IMR-90 (cell line): Measurements from ENCODE around the gene BRSK1. TPM values are rescaled to one million over a fixed set of nuclear protein-coding genes. Genes with fewer than 3 reads are reported as not detected.

Source experiments
- ATAC-seq: fragments of 200-7000 bp; cut with Tn5 transposase; 2 replicates; pipeline ENCODE4 v1.9.1; 2020; ENCODE audit warnings: low read depth, mild to moderate bottlenecking, moderate library complexity
- BruUV-seq: library from RNA; stranded (reverse); fragments of 400-500 nt; replicated peaks from 2 replicates; lab custom pipeline; 2021; lab: Mats Ljungman, UMichigan
- CTCF ChIA-PET: fragments of 300-600 bp; formaldehyde crosslinking; extraction: SDS; loops from one replicate; lab custom pipeline; 2021; ENCODE audit warnings: antibody characterized with exemption; lab: Yijun Ruan, JAX
- POLR2A ChIA-PET: fragments of 300-600 bp; sonication (Branson Sonifier 250); formaldehyde crosslinking; loops from one replicate; lab custom pipeline; 2022; ENCODE audit warnings: antibody characterized with exemption; ENCODE audit not compliant: unreplicated experiment; lab: Charles Lee
- DNase-seq: peaks from one replicate; pipeline ENCODE4 v3.0.0; 2013
- H2AFZ ChIP-seq: replicated peaks from 2 replicates; pipeline ENCODE3; 2013; ENCODE audit warnings: low read length, mild to moderate bottlenecking; ENCODE audit not compliant: poor library complexity
- H2AK5ac ChIP-seq: 2 replicates; pipeline ENCODE4 v1.6.1; 2013; ENCODE audit warnings: low read depth, low read length, inconsistent platforms
- H2AK9ac ChIP-seq: replicated peaks from 2 replicates; pipeline ENCODE3; 2013; ENCODE audit warnings: mild to moderate bottlenecking, low read depth, low read length, moderate library complexity; ENCODE audit not compliant: poor library complexity
- H2BK120ac ChIP-seq: 2 replicates; pipeline ENCODE4 v1.6.1; 2013; ENCODE audit warnings: low read depth, low read length, inconsistent platforms
- H2BK15ac ChIP-seq: 3 replicates; pipeline ENCODE4 v1.6.1; 2013; ENCODE audit warnings: low read depth, low read length, inconsistent platforms
- H2BK20ac ChIP-seq: 2 replicates; pipeline ENCODE4 v1.6.1; 2013; ENCODE audit warnings: low read depth, mild to moderate bottlenecking, inconsistent platforms, low read length, moderate library complexity
- H2BK5ac ChIP-seq: 2 replicates; pipeline ENCODE4 v1.6.1; 2013; ENCODE audit warnings: mild to moderate bottlenecking, low read depth, low read length, inconsistent platforms; ENCODE audit not compliant: poor library complexity, severe bottlenecking
- H3K14ac ChIP-seq: replicated peaks from 2 replicates; pipeline ENCODE4 v1.6.1; 2013; ENCODE audit warnings: low read depth, low read length, inconsistent platforms
- H3K18ac ChIP-seq: 2 replicates; pipeline ENCODE4 v1.6.1; 2013; ENCODE audit warnings: low read depth, low read length, control low read depth
- H3K23ac ChIP-seq: 2 replicates; pipeline ENCODE4 v1.6.1; 2013; ENCODE audit warnings: low read depth, low read length, inconsistent platforms
- H3K27ac ChIP-seq: 2 replicates; pipeline ENCODE4 v1.5.1; 2013; ENCODE audit warnings: mild to moderate bottlenecking, control low read depth, low read length; ENCODE audit not compliant: insufficient read depth
- H3K27me3 ChIP-seq: 2 replicates; pipeline ENCODE4 v1.6.1; 2013; ENCODE audit warnings: low read length; ENCODE audit not compliant: control insufficient read depth, insufficient read depth
- H3K36me3 ChIP-seq: 2 replicates; pipeline ENCODE4 v1.6.1; 2013; ENCODE audit warnings: low read length, mixed read lengths; ENCODE audit not compliant: control insufficient read depth, insufficient read depth
- H3K4ac ChIP-seq: 2 replicates; pipeline ENCODE4 v1.6.1; 2013; ENCODE audit warnings: low read depth, low read length, inconsistent platforms
- H3K4me1 ChIP-seq: 2 replicates; pipeline ENCODE4 v1.6.1; 2013; ENCODE audit warnings: low read length, mixed read lengths; ENCODE audit not compliant: control insufficient read depth, insufficient read depth
- H3K4me2 ChIP-seq: 2 replicates; pipeline ENCODE4 v1.6.1; 2013; ENCODE audit warnings: low read depth, mild to moderate bottlenecking, control low read depth, low read length, moderate library complexity
- H3K4me3 ChIP-seq: 2 replicates; pipeline ENCODE4 v1.5.1; 2013; ENCODE audit warnings: low read depth, mild to moderate bottlenecking, control low read depth, low read length, moderate library complexity; ENCODE audit not compliant: insufficient read depth
- H3K56ac ChIP-seq: 2 replicates; pipeline ENCODE4 v1.6.1; 2013; ENCODE audit warnings: low read length, inconsistent platforms; ENCODE audit not compliant: insufficient read depth; ENCODE audit errors: extremely low read depth
- H3K79me1 ChIP-seq, 2 experiments: 2 replicates each; pipeline ENCODE4 v1.6.1; 2013; ENCODE audit warnings: low read length in 2 of 2, inconsistent platforms in 1 of 2, low read depth in 1 of 2
- H3K9ac ChIP-seq: 2 replicates; pipeline ENCODE4 v1.6.1; 2013; ENCODE audit warnings: low read depth, low read length, control low read depth
- H3K9me1 ChIP-seq: 2 replicates; pipeline ENCODE4 v1.6.1; 2013; ENCODE audit warnings: low read length, inconsistent platforms; ENCODE audit not compliant: insufficient read depth
- H3K9me3 ChIP-seq: 2 replicates; pipeline ENCODE4 v1.6.1; 2013; ENCODE audit warnings: low read length; ENCODE audit not compliant: control insufficient read depth, insufficient read depth
- H4K20me1 ChIP-seq: 2 replicates; pipeline ENCODE4 v1.6.1; 2013; ENCODE audit warnings: low read length, inconsistent platforms; ENCODE audit not compliant: insufficient read depth
- H4K5ac ChIP-seq: 2 replicates; pipeline ENCODE4 v1.6.1; 2013; ENCODE audit warnings: mild to moderate bottlenecking, low read depth, low read length, control low read depth
- H4K8ac ChIP-seq, 2 experiments: 2 replicates each; pipeline ENCODE4 v1.6.1; 2013; ENCODE audit warnings: low read depth in 2 of 2, low read length in 2 of 2, control low read depth in 1 of 2, inconsistent platforms in 1 of 2
- H4K91ac ChIP-seq: 2 replicates; pipeline ENCODE4 v1.6.1; 2013; ENCODE audit warnings: low read depth, low read length, inconsistent platforms; ENCODE audit not compliant: insufficient read depth
- CEBPB ChIP-seq: IDR thresholded peaks from 2 replicates; pipeline ENCODE4 v1.6.1; 2012; ENCODE audit warnings: low read depth, low read length, improper control_type of control experiment
- CTCF ChIP-seq: conservative IDR thresholded peaks from 2 replicates; pipeline ENCODE4 v1.5.1; 2012; ENCODE audit warnings: mild to moderate bottlenecking, low read depth, low read length, improper control_type of control experiment
- WGBS, 2 experiments: methylation state at CpG; one replicate each; pipeline versions ENCODE4 v1.1.5 to v1.1.7; 2013; ENCODE audit warnings: missing lambda C conversion rate in 2 of 2; ENCODE audit not compliant: insufficient read length in 1 of 2; ENCODE audit errors: extremely low coverage in 2 of 2; 5-methylcytosine and 5-hydroxymethylcytosine counted together
- dilution Hi-C: fragments of 300-500 bp; cut with HindIII; formaldehyde crosslinking; loops from one replicate; pipeline ENCODE4 v1.14.3; 2018; ENCODE audit warnings: low sequenced_read_pairs; ENCODE audit not compliant: unreplicated experiment
- in situ Hi-C: fragments of 300-500 bp; cut with MboI; formaldehyde crosslinking; loops from 3 replicates; pipeline ENCODE4 v1.14.3; 2019; ENCODE audit warnings: low sequenced_read_pairs, inconsistent platforms, mixed read lengths
- intact Hi-C: fragments of 100-400 bp; cut with micrococcal nuclease; formaldehyde crosslinking; loops from 2 replicates; pipeline ENCODE4 v1.10.0; 2022
- polyA plus RNA-seq, 3 experiments: library from polyadenylated mRNA; depleted of rRNA; stranded (reverse); fragments of >200 nt; gene quantifications; 2 replicates each; pipeline ENCODE4 v1.2.3, GENCODE V29; 2012; ENCODE audit warnings: low replicate concordance in 1 of 3
- total RNA-seq: library from RNA; depleted of rRNA; stranded (reverse); fragments of >200 nt; gene quantifications from 2 replicates; pipeline ENCODE4 v1.2.3, GENCODE V29; 2012

Gene BRSK1
- total and polyA plus RNA-seq, 2 of the 4 experiments (the other 2 are of a cell fraction): 2.5 to 22.3 TPM

DNA sequence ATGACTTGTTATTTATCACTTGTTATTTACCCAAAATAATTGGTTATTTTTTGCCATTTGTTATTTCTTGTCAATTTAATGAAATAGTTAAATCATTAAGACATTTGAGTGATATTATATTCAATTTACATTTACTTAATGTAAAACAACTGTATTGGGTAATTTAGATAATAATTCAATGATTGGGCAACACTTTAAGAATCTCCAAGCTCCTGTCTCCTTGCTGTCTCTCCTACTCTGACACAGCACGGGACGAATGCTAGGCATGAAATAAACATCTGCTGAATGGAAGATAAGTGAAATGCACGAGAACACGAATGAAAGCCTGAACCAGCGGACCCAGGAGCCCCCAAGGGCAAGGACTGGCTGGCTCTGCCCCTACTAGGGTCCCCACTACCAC is 19.3 kb upstream of the BRSK1 start:
- Histone ChIP-seq H2AFZ (no peak overlapping the region), H3K27me3 (no peaks in the 10 kb centered on the region), H4K5ac (no peak overlapping the region), H2BK20ac (no peak overlapping the region), H3K36me3 (peaks cover 1% of the 10 kb centered on the region; the same call in 1 of the 2 replicates), H2BK120ac (no peak overlapping the region), H3K18ac (no peak overlapping the region), H3K23ac (no peak overlapping the region), H2AK5ac (no peak overlapping the region), H3K4me3 (no peak overlapping the region), H3K4me2 (no peak overlapping the region), H3K4me1 (peaks cover 2% of the 10 kb centered on the region; the same call in 1 of the 2 replicates), H2BK15ac (no peak overlapping the region), H3K9me3 (no peaks in the 10 kb centered on the region), H3K14ac (no peak overlapping the region), H3K27ac (no peak overlapping the region), H3K56ac (no peak overlapping the region), H2AK9ac (no peak overlapping the region), H3K79me1 (peaks cover 0 to 16% of the 10 kb centered on the region in 2 experiments; a peak in 3 of 4 replicates), H2BK5ac (no peak overlapping the region), H4K91ac (no peak overlapping the region), H4K20me1 (no peaks in the 10 kb centered on the region), H3K4ac (no peak overlapping the region), H3K9me1 (peaks cover 4% of the 10 kb centered on the region; the same call in 1 of the 2 replicates), H3K9ac (no peak overlapping the region), H4K8ac (no peak overlapping the region)
- ChIA-PET POLR2A (no interaction called here), CTCF (no interaction called here)
- in situ Hi-C loops: no loop called here
- dilution Hi-C loops: no loop called here
- WGBS, 2 experiments: no CpG with 5 or more reads among the region's 5 CpGs
- intact Hi-C loops: no loop called here
- peak; percentile 46; the same call in 1 of the 2 replicates for ATAC-seq
- no peak for DNase-seq
- peak; percentile 54; the same call in 1 of the 2 replicates for TF ChIP-seq CEBPB
- no peak for TF ChIP-seq CTCF
- no TSS peak for BruUV-seq
